GM12878 (cell line): Measurements from ENCODE around the gene DTNA.

Experiments used
- CBFB ChIP-seq: IDR thresholded peaks from 2 replicates; pipeline ENCODE4 v1.6.1; 2016; ENCODE audit warnings: antibody characterized with exemption, low read depth
- CEBPB ChIP-seq, 2 experiments: fragments of 150-350 bp in 1 of 2; IDR thresholded peaks; 2 replicates each; pipeline ENCODE4 v1.6.1; 2012 to 2014; ENCODE audit warnings: low read depth in 2 of 2, low read length in 2 of 2, borderline replicate concordance in 1 of 2, inconsistent platforms in 1 of 2
- CHD2 ChIP-seq: IDR thresholded peaks from 2 replicates; pipeline ENCODE4 v1.6.1; 2011; ENCODE audit warnings: low read depth, low read length, improper control_type of control experiment, borderline replicate concordance
- MAX ChIP-seq: IDR thresholded peaks from 2 replicates; pipeline ENCODE4 v1.6.1; 2012; ENCODE audit warnings: low read depth, low read length, improper control_type of control experiment
- NFIC ChIP-seq: IDR thresholded peaks from 2 replicates; pipeline ENCODE4 v1.6.1; 2012; ENCODE audit warnings: low read depth, mild to moderate bottlenecking, inconsistent platforms, low read length, moderate library complexity
- POLR2A ChIP-seq: IDR thresholded peaks from 2 replicates; pipeline ENCODE4 v1.6.1; 2011; ENCODE audit warnings: low read depth, mild to moderate bottlenecking, low read length
- RFX5 ChIP-seq: IDR thresholded peaks from 2 replicates; pipeline ENCODE4 v1.6.1; 2011; ENCODE audit warnings: low read depth, low read length, improper control_type of control experiment
- SREBF2 ChIP-seq: IDR thresholded peaks from 2 replicates; pipeline ENCODE4 v1.6.1; 2012; ENCODE audit warnings: mild to moderate bottlenecking, low read length
- TBL1XR1 ChIP-seq: IDR thresholded peaks from 2 replicates; pipeline ENCODE4 v1.6.1; 2012; ENCODE audit warnings: low read depth, low read length, improper control_type of control experiment
- TF ChIP-seq, protein P1 (sequence below), 3 experiments: IDR thresholded peaks in 2 of 3; conservative IDR thresholded peaks in 1 of 3; 2 replicates each; pipeline ENCODE4 v1.5.1; 2011; ENCODE audit warnings: low read depth in 3 of 3, low read length in 3 of 3, mild to moderate bottlenecking in 3 of 3, control low read depth in 2 of 3, moderate library complexity in 2 of 3, inconsistent platforms in 1 of 3, mixed read lengths in 1 of 3; ENCODE audit not compliant: control insufficient read depth in 2 of 3, insufficient read depth in 1 of 3; ENCODE audit errors: extremely low read depth in 1 of 3
- TF ChIP-seq, protein P2 (sequence below): IDR thresholded peaks from 2 replicates; pipeline ENCODE4 v1.6.1; 2011; ENCODE audit warnings: borderline replicate concordance, low read depth, mild to moderate bottlenecking, moderate library complexity, mixed read lengths, low read length; ENCODE audit not compliant: insufficient read depth; ENCODE audit errors: extremely low read length
- TF ChIP-seq, protein P3 (sequence below): IDR thresholded peaks from 2 replicates; pipeline ENCODE4 v1.6.1; 2012; ENCODE audit warnings: mild to moderate bottlenecking, low read depth, low read length

DNA sequence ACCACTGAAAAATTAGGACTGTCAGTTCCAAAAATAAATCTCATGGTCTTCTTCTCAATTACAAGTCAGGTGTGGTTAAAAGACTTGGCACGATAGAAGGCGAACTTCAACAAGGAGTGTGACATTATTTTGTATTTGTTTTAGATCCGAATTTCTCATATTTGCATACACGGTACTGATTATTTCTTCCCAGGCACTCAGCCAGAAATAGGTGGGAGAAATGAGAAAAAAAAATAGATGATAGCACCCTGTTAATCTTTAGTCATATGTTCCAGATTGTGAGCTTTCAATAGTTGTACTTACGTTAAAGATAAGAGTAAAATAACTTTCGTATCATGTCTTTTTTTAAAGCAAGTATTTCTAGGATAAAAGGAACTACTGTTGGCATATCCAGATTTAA, 106.1 kb downstream of the DTNA start:
- TF ChIP-seq TBL1XR1 (no peak), CHD2 (no peak), RFX5 (no peak), MAX (no peak), SREBF2 (no peak), POLR2A (no peak), CBFB (no peak), CEBPB (IDR thresholded peaks at IDR 0.05; ENCODE audit: borderline replicate concordance in 1 of 2, low read depth in 2 of 2, low read length in 2 of 2) (no peak), NFIC (no peak)
- TF ChIP-seq, protein P1, sequence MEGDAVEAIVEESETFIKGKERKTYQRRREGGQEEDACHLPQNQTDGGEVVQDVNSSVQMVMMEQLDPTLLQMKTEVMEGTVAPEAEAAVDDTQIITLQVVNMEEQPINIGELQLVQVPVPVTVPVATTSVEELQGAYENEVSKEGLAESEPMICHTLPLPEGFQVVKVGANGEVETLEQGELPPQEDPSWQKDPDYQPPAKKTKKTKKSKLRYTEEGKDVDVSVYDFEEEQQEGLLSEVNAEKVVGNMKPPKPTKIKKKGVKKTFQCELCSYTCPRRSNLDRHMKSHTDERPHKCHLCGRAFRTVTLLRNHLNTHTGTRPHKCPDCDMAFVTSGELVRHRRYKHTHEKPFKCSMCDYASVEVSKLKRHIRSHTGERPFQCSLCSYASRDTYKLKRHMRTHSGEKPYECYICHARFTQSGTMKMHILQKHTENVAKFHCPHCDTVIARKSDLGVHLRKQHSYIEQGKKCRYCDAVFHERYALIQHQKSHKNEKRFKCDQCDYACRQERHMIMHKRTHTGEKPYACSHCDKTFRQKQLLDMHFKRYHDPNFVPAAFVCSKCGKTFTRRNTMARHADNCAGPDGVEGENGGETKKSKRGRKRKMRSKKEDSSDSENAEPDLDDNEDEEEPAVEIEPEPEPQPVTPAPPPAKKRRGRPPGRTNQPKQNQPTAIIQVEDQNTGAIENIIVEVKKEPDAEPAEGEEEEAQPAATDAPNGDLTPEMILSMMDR (IDR thresholded peaks at IDR 0.05 in 2 of 3, conservative IDR thresholded peaks at IDR 0.05 in 1 of 3; ENCODE audit: control insufficient read depth in 2 of 3, extremely low read depth in 1 of 3, insufficient read depth in 1 of 3, low read depth in 3 of 3, low read length in 3 of 3), result no peak
- TF ChIP-seq, protein P2, sequence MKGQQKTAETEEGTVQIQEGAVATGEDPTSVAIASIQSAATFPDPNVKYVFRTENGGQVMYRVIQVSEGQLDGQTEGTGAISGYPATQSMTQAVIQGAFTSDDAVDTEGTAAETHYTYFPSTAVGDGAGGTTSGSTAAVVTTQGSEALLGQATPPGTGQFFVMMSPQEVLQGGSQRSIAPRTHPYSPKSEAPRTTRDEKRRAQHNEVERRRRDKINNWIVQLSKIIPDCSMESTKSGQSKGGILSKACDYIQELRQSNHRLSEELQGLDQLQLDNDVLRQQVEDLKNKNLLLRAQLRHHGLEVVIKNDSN, result no peak
- TF ChIP-seq, protein P3, sequence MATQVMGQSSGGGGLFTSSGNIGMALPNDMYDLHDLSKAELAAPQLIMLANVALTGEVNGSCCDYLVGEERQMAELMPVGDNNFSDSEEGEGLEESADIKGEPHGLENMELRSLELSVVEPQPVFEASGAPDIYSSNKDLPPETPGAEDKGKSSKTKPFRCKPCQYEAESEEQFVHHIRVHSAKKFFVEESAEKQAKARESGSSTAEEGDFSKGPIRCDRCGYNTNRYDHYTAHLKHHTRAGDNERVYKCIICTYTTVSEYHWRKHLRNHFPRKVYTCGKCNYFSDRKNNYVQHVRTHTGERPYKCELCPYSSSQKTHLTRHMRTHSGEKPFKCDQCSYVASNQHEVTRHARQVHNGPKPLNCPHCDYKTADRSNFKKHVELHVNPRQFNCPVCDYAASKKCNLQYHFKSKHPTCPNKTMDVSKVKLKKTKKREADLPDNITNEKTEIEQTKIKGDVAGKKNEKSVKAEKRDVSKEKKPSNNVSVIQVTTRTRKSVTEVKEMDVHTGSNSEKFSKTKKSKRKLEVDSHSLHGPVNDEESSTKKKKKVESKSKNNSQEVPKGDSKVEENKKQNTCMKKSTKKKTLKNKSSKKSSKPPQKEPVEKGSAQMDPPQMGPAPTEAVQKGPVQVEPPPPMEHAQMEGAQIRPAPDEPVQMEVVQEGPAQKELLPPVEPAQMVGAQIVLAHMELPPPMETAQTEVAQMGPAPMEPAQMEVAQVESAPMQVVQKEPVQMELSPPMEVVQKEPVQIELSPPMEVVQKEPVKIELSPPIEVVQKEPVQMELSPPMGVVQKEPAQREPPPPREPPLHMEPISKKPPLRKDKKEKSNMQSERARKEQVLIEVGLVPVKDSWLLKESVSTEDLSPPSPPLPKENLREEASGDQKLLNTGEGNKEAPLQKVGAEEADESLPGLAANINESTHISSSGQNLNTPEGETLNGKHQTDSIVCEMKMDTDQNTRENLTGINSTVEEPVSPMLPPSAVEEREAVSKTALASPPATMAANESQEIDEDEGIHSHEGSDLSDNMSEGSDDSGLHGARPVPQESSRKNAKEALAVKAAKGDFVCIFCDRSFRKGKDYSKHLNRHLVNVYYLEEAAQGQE, result no peak
